Brain pericyte (primary cell): Measurements from ENCODE around the gene RICTOR.

Experiments
- DNase-seq: peaks from one replicate; pipeline ENCODE4 v3.0.0-alpha.2; 2012; ENCODE audit warnings: low read depth, low spot score

Gene RICTOR, protein sequence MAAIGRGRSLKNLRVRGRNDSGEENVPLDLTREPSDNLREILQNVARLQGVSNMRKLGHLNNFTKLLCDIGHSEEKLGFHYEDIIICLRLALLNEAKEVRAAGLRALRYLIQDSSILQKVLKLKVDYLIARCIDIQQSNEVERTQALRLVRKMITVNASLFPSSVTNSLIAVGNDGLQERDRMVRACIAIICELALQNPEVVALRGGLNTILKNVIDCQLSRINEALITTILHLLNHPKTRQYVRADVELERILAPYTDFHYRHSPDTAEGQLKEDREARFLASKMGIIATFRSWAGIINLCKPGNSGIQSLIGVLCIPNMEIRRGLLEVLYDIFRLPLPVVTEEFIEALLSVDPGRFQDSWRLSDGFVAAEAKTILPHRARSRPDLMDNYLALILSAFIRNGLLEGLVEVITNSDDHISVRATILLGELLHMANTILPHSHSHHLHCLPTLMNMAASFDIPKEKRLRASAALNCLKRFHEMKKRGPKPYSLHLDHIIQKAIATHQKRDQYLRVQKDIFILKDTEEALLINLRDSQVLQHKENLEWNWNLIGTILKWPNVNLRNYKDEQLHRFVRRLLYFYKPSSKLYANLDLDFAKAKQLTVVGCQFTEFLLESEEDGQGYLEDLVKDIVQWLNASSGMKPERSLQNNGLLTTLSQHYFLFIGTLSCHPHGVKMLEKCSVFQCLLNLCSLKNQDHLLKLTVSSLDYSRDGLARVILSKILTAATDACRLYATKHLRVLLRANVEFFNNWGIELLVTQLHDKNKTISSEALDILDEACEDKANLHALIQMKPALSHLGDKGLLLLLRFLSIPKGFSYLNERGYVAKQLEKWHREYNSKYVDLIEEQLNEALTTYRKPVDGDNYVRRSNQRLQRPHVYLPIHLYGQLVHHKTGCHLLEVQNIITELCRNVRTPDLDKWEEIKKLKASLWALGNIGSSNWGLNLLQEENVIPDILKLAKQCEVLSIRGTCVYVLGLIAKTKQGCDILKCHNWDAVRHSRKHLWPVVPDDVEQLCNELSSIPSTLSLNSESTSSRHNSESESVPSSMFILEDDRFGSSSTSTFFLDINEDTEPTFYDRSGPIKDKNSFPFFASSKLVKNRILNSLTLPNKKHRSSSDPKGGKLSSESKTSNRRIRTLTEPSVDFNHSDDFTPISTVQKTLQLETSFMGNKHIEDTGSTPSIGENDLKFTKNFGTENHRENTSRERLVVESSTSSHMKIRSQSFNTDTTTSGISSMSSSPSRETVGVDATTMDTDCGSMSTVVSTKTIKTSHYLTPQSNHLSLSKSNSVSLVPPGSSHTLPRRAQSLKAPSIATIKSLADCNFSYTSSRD (N-terminal part only)

DNA sequence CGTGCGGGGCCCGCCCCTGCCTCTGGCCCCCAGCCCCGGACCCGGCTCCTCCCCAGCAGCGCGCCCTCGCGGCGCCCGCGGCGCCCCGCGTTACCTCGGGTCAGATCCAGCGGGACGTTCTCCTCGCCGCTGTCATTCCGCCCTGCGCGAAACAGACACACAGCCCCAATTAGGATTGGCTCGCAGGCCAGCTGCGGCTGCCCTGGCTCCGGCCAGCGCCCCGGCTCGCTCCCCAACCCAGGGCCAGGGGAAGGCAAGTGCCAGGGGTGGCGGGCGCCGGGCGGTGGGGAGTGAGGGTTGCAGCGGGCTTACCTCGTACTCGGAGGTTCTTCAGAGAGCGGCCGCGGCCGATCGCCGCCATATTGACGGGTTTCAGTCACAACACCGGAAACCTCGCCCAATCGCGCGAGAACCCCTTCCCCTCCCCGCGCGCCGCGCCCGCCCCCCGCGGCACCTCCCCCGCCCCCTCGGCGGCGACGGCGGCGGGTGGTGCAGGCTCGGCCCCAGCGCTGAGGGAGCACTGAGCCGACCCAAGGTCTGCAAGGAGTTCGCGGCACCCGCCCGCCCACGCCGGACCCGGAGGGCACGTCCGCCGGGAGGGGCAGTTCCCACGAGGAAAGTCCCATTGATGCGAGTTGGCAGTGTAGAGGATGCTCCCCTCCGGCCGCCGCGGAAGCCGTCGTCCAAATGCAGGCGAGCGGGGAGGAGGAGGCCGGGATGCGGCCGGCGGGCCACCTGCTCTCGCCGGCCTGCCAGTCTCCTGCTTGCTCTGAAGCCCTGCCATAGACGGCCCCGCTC lies at the start of gene RICTOR:
Gene RICTOR, minus strand, starts transcription at position 383 of the 798 bp plus-strand sequence. Its CDS starts 22 bp downstream, at position 361.
- DNase-seq = peak; percentile 59

DNA sequence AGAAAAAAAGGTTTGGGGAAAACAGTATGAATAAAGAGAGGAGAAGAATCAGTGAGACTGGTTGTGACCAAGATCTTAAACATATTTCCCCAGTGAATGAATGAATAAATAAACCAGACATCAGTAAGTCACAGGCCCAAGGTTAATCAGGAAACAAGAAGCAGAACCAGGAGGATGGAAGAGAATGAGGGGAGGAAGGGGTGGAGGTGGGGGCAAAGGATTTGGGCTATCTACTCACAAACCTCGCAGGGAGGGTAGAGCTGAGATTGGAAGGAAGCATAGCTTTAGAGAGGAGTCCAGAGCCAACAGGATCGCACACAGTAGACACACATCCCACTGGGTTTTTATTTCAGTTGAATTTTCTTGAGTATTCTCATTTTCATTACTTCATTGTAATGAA lies 47.7 kb upstream of the RICTOR start:
- no peak for DNase-seq

DNA sequence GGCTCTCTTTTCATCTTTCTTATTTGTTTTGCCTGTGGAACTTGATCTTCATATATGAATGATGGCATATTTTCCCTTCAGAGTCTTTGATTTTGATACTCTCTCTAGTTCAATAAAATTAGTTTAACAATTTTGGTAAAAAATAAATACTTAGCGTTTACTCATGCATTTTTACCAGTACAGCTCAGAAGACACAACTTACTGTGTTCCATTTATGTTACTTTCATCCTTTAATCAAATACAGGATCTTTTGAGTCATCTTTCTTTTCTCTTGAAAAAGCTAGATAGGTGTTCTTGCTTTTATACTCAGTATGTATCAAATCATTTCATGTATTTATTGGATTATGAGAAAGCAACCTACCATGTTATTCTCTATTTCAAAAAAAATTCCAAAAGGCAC lies 47.1 kb upstream of the RICTOR start:
- DNase-seq = no peak

- no peak for DNase-seq
Observed at GRCh38 chr5:39120052-39120420, 45.8 kb upstream of the RICTOR start.

GRCh38 chr5:39119404-39120051 lies 45.3 kb upstream of the RICTOR start:
- DNase-seq = no peak

- DNase-seq = no peak
Observed at GRCh38 chr5:39118638-39119037, 44.4 kb upstream of the RICTOR start.

DNA sequence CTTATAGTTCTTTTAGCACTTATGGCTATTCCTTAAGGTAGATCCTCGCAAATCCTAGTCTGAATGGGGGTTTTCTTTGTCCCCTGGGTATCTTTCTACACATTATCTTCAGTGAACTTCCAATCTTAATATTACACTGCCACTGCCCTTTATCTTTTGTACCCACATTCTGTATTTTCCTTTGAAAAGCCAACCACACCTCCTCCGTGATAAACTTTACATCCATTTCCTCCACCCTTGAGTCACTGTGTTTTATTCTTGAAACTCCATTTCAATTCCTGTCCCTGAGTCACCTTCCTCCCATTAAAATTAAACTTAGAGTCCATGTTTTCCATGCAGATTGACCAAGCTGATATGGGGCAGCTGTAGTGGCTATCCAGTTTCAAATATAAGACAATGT lies 43.2 kb upstream of the RICTOR start:
- DNase-seq = no peak

DNA sequence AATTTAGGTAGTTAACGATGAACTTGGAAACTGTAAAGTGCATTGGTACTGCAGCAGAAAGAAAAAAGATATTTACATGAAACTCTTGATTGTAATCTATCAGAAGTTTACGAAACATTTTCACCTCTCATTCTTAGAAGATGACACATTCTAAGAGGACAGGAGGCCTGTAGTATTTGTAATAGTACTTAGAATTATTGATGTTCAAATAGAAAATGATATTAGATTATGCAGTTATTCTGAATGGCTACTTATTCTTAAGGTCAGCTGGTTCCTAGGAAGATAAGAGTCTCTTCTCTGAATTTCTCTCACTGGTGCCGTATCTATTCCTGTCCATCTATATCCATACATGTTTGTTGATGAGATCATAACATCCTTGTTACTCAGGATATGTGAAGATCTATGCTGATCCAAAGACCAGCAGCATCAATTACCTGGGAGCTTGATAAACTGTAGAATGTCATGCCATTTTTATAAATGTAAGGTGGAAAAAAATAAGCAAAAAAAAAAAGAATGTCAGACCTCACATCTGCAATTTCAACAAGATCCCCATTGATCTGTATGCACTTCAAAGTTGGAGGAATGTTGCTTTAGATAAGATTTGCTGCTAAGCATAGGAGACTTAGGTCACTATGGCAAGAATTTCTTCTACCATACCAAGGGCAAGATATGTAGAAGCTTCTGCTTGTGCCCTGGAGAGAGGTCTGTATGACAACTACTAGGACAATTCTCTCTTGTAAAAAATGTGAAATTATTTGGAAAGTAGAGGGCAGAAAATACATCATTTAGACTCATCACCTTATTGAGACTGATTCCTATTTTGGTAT lies 42.4 kb upstream of the RICTOR start:
- DNase-seq = no peak

- no peak for DNase-seq
Observed at GRCh38 chr5:39115644-39116343, 41.6 kb upstream of the RICTOR start.

DNA sequence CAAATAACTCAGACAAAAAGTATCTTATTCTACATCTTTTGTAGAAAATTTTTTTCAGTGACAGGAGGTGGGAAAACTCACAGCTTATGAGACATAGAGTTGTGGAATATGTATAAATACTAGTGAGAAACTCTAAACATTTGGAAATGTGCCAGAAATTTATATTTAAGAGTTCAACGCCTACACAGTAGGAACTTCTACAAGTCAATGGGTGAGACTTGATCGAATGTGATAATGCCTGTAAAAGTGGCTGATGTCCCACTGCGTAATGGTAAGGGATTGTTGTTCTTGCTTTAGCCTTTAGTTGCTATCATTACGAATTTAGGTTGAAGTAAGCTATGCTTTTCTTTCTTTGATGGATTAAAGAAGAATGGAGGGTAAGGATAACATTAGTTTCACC lies 40.0 kb upstream of the RICTOR start:
- DNase-seq = no peak

DNA sequence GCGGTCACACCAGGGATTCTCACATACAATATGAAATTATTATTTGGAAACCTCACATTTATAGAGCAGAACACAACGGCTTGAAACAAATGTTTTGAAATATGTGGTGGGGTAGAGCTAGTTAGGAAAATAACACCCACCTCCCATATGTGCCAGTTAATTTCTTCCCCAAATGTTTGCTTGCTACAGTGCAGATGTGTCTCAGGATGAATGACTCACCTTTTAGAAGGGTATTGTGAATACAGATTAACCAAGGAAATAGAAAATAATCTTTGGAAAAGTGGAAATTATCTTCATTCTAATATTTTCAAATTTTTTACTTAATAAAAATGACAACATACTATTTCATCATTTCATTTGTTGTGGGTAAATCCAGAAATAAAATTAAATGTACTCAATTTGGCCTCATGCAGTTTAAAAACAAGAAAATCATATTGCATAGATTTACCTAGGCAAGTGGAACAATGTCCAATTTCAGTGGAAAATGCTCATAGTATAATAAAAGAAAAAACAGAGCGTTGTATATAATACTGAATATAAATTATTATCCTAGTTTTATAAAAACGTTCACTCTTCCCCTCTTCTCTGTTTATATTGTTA lies 39.3 kb upstream of the RICTOR start:
- no peak for DNase-seq

DNA sequence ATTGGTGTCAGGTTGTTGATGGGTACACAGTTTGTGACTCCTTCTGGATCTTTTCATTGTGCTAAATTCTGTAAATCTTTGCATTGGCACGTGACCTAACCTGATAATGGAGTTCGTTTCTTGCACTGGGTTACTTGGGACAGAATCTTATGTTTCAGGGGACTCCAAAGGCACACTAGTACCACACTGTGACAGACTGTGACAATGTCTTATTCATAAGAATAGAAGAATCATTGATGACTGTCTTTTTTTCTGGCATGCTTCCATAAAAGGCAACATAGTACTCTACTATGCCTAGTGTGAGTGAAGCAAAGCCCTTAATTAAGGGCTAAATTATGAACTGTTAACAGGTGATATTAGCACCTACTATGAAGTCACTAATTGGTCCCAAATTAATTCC lies 35.4 kb upstream of the RICTOR start:
- DNase-seq = no peak

DNA sequence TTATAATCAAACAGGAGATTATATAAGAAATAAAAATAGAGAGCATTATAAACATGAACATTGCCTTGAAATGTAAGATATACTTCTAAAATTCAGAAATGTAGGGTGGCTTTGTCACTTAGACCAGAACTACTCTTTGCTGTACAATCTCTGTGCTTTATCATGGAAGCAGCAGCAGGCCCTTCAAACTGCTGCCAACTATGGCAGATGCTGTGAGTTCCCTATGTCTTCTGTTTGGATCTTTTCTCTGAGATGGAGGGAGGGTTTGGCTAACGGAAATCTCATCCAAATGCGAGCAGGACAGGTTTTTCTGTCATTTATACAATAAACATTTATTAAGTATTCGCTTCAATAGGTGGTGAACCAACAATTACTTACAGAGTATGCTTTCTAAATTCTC lies 34.8 kb upstream of the RICTOR start:
- no peak for DNase-seq

DNA sequence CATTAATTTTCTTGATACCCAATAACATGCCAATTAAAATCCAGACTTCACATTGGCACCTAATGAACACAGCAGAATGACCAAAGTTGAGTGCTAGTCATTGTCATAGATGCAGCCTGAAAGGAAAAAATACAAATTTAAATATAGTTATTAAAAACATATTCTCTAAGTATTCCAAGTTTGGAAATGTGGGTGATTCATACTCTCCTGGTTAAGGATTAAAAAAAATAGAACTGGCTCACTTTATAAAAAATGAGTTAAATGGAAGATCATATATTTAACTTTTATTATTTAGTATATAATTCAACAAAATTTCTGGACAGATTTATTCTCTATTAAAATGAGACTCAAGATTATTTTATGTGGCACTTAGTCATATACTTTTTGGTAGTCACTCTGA lies 33.2 kb upstream of the RICTOR start:
- DNase-seq = no peak

GRCh38 chr5:39106322-39106721 lies 32.1 kb upstream of the RICTOR start:
- no peak for DNase-seq

- DNase-seq = no peak
Observed at GRCh38 chr5:39104221-39104620, 30.0 kb upstream of the RICTOR start.

DNA sequence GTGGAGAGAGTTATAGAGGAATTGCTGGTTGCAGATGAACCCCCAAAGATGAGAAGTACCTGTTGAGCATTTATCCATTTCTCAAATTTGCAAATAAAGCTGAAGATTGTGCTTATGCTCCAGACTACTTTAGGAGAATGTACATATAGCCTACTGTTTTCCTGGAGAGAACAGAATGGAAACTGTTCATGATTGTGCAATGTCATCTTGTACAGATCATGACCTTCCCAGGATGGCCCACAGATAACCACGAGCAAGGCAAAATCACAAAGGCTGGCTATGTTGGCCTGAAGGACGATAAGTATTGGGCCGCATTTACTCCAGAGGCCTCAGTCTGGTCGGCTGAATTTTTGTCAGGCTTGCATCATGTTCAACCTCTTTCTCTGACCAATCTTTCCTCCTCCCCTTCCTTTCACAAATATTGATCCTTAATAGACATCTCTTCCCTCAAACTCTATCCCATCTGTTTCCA lies 28.5 kb upstream of the RICTOR start:
- no peak for DNase-seq

GRCh38 chr5:39100851-39101396 lies 26.7 kb upstream of the RICTOR start:
- peak; percentile 82 for DNase-seq
